ENCODE data around the gene NRXN3.

NRXN3 gene

DNA sequence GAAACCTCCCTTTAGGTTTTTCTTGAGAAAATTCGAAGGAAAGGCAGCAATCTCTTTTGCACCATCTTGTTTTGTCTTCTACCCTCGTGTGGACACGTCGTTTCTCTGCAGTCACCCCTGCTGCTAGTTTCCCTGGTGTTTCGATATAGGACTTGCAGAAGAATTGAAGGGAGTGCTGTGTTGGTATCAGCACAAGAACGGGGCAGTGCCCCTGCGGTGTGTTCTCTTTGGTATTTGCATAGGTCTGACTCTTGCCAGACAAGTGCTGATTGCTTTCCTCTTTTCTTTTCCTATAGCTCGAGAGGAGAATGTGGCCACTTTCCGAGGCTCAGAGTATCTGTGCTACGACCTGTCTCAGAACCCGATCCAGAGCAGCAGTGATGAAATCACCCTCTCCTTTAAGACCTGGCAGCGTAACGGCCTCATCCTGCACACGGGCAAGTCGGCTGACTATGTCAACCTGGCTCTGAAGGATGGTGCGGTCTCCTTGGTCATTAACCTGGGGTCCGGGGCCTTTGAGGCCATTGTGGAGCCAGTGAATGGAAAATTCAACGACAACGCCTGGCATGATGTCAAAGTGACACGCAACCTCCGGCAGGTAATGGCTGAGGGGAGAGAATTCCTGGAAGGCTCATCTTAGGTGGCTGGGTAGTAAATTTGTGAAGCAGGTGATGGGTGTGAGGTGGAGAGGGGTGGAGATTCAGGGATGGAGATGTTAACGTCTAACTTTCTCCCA, 474.8 kb downstream of the NRXN3 start:
- H3K36me3 ChIP-seq (ENCODE audit: insufficient read depth, low read length): no peaks in the 10 kb centered on the region
- H3K4me1 ChIP-seq (ENCODE audit: insufficient read depth, low read length, severe bottlenecking): no peaks in the 10 kb centered on the region
- no peaks in the 10 kb centered on the region for H3K9me3 ChIP-seq (ENCODE audit: low read length)
- no peaks in the 10 kb centered on the region for H3K79me2 ChIP-seq (ENCODE audit: insufficient read depth, low read length)
- H4K20me1 ChIP-seq (ENCODE audit: insufficient read depth, low read length): no peaks in the 10 kb centered on the region
- no peaks in the 10 kb centered on the region for H3K9me2 ChIP-seq (ENCODE audit: low read depth, low read length)
- no peak overlapping the region for H3K4me2 ChIP-seq (ENCODE audit: low read length)
- no peak overlapping the region for H3K4me3 ChIP-seq (ENCODE audit: low read depth, low read length, poor library complexity, severe bottlenecking)
- H3K27me3 ChIP-seq (ENCODE audit: insufficient read depth, low read length): no peaks in the 10 kb centered on the region
- H3K27ac ChIP-seq (ENCODE audit: low read depth, low read length, poor library complexity, severe bottlenecking): no peak overlapping the region
- TF ChIP-seq CTCF (IDR thresholded peaks at IDR 0.05; ENCODE audit: low read length) (no peak), EZH2 (IDR thresholded peaks at IDR 0.05; ENCODE audit: borderline replicate concordance, low read length) (no peak)
- H2AFZ ChIP-seq (ENCODE audit: low read length): no peak overlapping the region
- no peak overlapping the region for H3K9ac ChIP-seq (ENCODE audit: low read length)
- no peaks in the 10 kb centered on the region for H3F3A ChIP-seq (ENCODE audit: insufficient read depth, low read length)

DNA sequence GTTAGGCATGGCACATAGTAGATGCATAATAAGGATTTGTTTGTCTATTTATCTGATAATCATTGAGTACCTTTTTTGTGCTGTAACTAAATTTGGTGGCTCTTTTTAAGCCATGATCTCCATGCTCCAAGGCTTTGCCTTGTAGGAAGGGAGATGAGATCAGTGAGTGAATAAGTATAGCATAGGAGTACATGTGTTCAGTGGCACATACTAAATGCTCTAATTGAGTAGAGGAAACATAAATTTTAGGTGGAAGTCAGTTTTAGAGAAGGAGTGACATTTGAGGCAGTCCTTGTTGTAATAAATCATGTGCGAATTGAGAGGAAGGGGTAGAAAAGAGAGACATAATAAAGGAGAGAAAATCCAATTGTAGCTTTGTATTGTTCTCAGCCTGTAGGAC, 482.6 kb downstream of the NRXN3 start:
- no peaks in the 10 kb centered on the region for H3K4me1 ChIP-seq (ENCODE audit: insufficient read depth, low read length, severe bottlenecking)
- H3K79me2 ChIP-seq (ENCODE audit: insufficient read depth, low read length): no peaks in the 10 kb centered on the region
- H2AFZ ChIP-seq (ENCODE audit: low read length): no peak overlapping the region
- no peak overlapping the region for H3K9ac ChIP-seq (ENCODE audit: low read length)
- H3K4me3 ChIP-seq (ENCODE audit: low read depth, low read length, poor library complexity, severe bottlenecking): no peak overlapping the region
- no peaks in the 10 kb centered on the region for H3K9me3 ChIP-seq (ENCODE audit: low read length)
- H3K4me2 ChIP-seq (ENCODE audit: low read length): no peak overlapping the region
- no peaks in the 10 kb centered on the region for H3F3A ChIP-seq (ENCODE audit: insufficient read depth, low read length)
- no peaks in the 10 kb centered on the region for H3K27me3 ChIP-seq (ENCODE audit: insufficient read depth, low read length)
- H3K9me2 ChIP-seq (ENCODE audit: low read depth, low read length): no peaks in the 10 kb centered on the region
- H4K20me1 ChIP-seq (ENCODE audit: insufficient read depth, low read length): no peaks in the 10 kb centered on the region
- H3K36me3 ChIP-seq (ENCODE audit: insufficient read depth, low read length): no peaks in the 10 kb centered on the region
- H3K27ac ChIP-seq (ENCODE audit: low read depth, low read length, poor library complexity, severe bottlenecking): no peak overlapping the region
- TF ChIP-seq EZH2 (IDR thresholded peaks at IDR 0.05; ENCODE audit: borderline replicate concordance, low read length) (no peak), CTCF (IDR thresholded peaks at IDR 0.05; ENCODE audit: low read length) (no peak)

- Histone ChIP-seq H2AFZ (ENCODE audit: low read length) (no peak overlapping the region), H4K20me1 (ENCODE audit: insufficient read depth, low read length) (no peaks in the 10 kb centered on the region), H3K4me3 (ENCODE audit: low read depth, low read length, poor library complexity, severe bottlenecking) (no peak overlapping the region), H3K4me2 (ENCODE audit: low read length) (no peak overlapping the region), H3K27me3 (ENCODE audit: insufficient read depth, low read length) (no peaks in the 10 kb centered on the region), H3K9me3 (ENCODE audit: low read length) (no peaks in the 10 kb centered on the region), H3K9me2 (ENCODE audit: low read depth, low read length) (no peaks in the 10 kb centered on the region), H3F3A (ENCODE audit: insufficient read depth, low read length) (no peaks in the 10 kb centered on the region), H3K4me1 (ENCODE audit: insufficient read depth, low read length, severe bottlenecking) (no peaks in the 10 kb centered on the region), H3K79me2 (ENCODE audit: insufficient read depth, low read length) (no peaks in the 10 kb centered on the region), H3K9ac (ENCODE audit: low read length) (no peak overlapping the region), H3K27ac (ENCODE audit: low read depth, low read length, poor library complexity, severe bottlenecking) (no peak overlapping the region), H3K36me3 (ENCODE audit: insufficient read depth, low read length) (no peaks in the 10 kb centered on the region)
- no peak for TF ChIP-seq CTCF (IDR thresholded peaks at IDR 0.05; ENCODE audit: low read length)
- TF ChIP-seq EZH2 (IDR thresholded peaks at IDR 0.05; ENCODE audit: borderline replicate concordance, low read length): no peak
Measured at GRCh38 chr14:78653173-78653572, 483.0 kb downstream of the NRXN3 start.

All from OCI-LY1 (cell line).